ENCODE results near the gene KCNIP4. TPM values are rescaled to one million over a fixed set of nuclear protein-coding genes. Genes with fewer than 3 reads are reported as not detected.

KCNIP4 gene
- polyA plus RNA-seq, 3 donors, result 0.09 to 0.25 TPM; not detected in 1

DNA sequence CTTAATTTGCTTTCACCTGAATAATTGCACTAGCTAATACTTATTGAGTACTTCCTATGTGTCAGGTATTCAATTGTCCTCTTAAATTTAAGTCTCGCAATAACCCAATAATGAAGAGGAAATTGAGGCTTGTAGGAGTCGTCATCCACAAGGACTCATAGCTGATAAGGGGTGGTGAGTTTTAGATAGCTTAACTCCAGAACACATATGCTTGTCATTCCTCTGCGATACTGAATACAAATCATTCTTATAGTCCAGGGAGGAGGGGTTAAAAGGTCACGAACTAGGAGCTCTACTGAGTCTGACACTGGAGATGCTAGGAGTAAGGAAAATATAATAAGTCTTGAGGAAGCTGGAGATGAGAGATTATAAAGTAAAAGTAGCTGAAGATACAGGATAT lies 1249.8 kb downstream of the KCNIP4 start:
- Histone ChIP-seq H3K4me3 (replicated peaks in 1 of 3; ENCODE audit: low read depth in 2 of 3, low read length in 3 of 3) (no peak overlapping the region), H2AFZ (ENCODE audit: insufficient read depth, low read depth, low read length, poor library complexity, severe bottlenecking) (no peak overlapping the region), H3K27me3 (ENCODE audit: control insufficient read depth in 2 of 2, insufficient read depth in 2 of 2, low read length in 2 of 2) (no peaks in the 10 kb centered on the region), H3K4me1 (ENCODE audit: control insufficient read depth in 1 of 2, insufficient read depth in 2 of 2, low read length in 2 of 2) (peaks cover 14 to 19% of the 10 kb centered on the region in 2 donors), H4K20me1 (ENCODE audit: insufficient read depth, low read length) (no peaks in the 10 kb centered on the region), H3K27ac (ENCODE audit: low read depth in 1 of 2, low read length in 2 of 2) (no peak overlapping the region), H3K79me2 (ENCODE audit: insufficient read depth, low read length) (peaks cover 13% of the 10 kb centered on the region), H3K4me2 (replicated peaks; ENCODE audit: extremely low read depth, low read length, poor library complexity, severe bottlenecking) (no peak overlapping the region), H3K9me3 (replicated peaks in 1 of 2; ENCODE audit: control insufficient read depth in 1 of 2, insufficient read depth in 1 of 2, low read length in 2 of 2) (no peaks in the 10 kb centered on the region), H3K36me3 (replicated peaks in 1 of 2; ENCODE audit: control insufficient read depth in 1 of 2, insufficient read depth in 2 of 2, low read length in 2 of 2) (no peaks in the 10 kb centered on the region), H3K9ac (ENCODE audit: insufficient read depth, low read length, poor library complexity, severe bottlenecking) (no peak overlapping the region)
- H3K36me3 Mint-ChIP-seq, result no peaks in the 10 kb centered on the region
- no peak for TF ChIP-seq CTCF (IDR thresholded peaks at IDR 0.05)
- no peaks in the 10 kb centered on the region for H3K9me3 Mint-ChIP-seq
- H3K4me3 Mint-ChIP-seq, result no peak overlapping the region
- no peak for DNase-seq
- peaks cover 0 to 2% (median under 1%) of the 10 kb centered on the region in 3 donors for H3K27me3 Mint-ChIP-seq (ENCODE audit: low read depth in 3 of 3)
- 100% methylated on average over 1 of the region's 4 CpGs for WGBS (ENCODE audit: insufficient coverage)
- peak overlapping the region in 1 of 7 donors; percentile 26 for H3K27ac Mint-ChIP-seq
- H3K4me1 Mint-ChIP-seq, result peaks cover 19% of the 10 kb centered on the region
- intact Hi-C loops (cut with micrococcal nuclease), result no loop called here

DNA sequence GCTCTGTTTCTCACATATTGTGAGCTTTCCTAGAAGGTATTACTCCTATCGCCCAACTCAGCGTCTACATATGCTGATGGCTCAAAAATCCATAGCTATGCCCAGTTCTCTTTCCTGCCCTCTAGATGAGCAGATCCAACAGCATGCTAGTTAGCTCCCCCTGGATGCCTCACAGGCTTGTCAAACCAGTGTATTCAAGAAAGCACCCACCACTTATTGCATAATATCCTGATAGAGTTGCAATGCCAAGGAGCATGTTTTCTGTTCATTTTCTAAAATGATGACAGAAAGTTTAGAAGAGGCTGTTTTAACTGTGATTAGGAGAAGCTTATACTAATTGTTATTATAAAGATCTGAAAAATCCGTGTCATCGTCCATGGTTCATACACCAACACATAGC lies 1250.2 kb downstream of the KCNIP4 start:
- no peak overlapping the region for H2AFZ ChIP-seq (ENCODE audit: insufficient read depth, low read depth, low read length, poor library complexity, severe bottlenecking)
- H3K27me3 ChIP-seq (ENCODE audit: control insufficient read depth in 2 of 2, insufficient read depth in 2 of 2, low read length in 2 of 2), result no peaks in the 10 kb centered on the region
- Mint-ChIP-seq H3K27me3 (ENCODE audit: low read depth in 3 of 3) (peaks cover 0 to 2% (median 2%) of the 10 kb centered on the region in 3 donors), H3K36me3 (no peaks in the 10 kb centered on the region), H3K4me3 (no peak overlapping the region), H3K9me3 (no peaks in the 10 kb centered on the region), H3K27ac (peak overlapping the region in 2 of 7 donors; percentile 20 to 63), H3K4me1 (peaks cover 19% of the 10 kb centered on the region)
- intact Hi-C loops (cut with micrococcal nuclease), result no loop called here
- TF ChIP-seq CTCF (IDR thresholded peaks at IDR 0.05), result no peak
- H3K27ac ChIP-seq (ENCODE audit: low read depth in 1 of 2, low read length in 2 of 2), result no peak overlapping the region
- H3K4me2 ChIP-seq (replicated peaks; ENCODE audit: extremely low read depth, low read length, poor library complexity, severe bottlenecking), result no peak overlapping the region
- no peaks in the 10 kb centered on the region for H3K36me3 ChIP-seq (replicated peaks in 1 of 2; ENCODE audit: control insufficient read depth in 1 of 2, insufficient read depth in 2 of 2, low read length in 2 of 2)
- peaks cover 14 to 19% of the 10 kb centered on the region in 2 donors for H3K4me1 ChIP-seq (ENCODE audit: control insufficient read depth in 1 of 2, insufficient read depth in 2 of 2, low read length in 2 of 2)
- WGBS (ENCODE audit: insufficient coverage), result 71% methylated on average over 2 of the region's 4 CpGs
- H4K20me1 ChIP-seq (ENCODE audit: insufficient read depth, low read length), result no peaks in the 10 kb centered on the region
- peaks cover 13% of the 10 kb centered on the region for H3K79me2 ChIP-seq (ENCODE audit: insufficient read depth, low read length)
- H3K9ac ChIP-seq (ENCODE audit: insufficient read depth, low read length, poor library complexity, severe bottlenecking), result no peak overlapping the region
- H3K4me3 ChIP-seq (replicated peaks in 1 of 3; ENCODE audit: low read depth in 2 of 3, low read length in 3 of 3), result no peak overlapping the region
- peak in 1 of 3 donors; percentile 11 for DNase-seq
- no peaks in the 10 kb centered on the region for H3K9me3 ChIP-seq (replicated peaks in 1 of 2; ENCODE audit: control insufficient read depth in 1 of 2, insufficient read depth in 1 of 2, low read length in 2 of 2)

Data from CD14-positive monocyte (primary cell).